Stimulated activated CD8-positive, alpha-beta memory T cell treated with anti-CD3 and anti-CD28 coated beads, Interleukin-2, amount 100 ng/mL, for 48 hours (primary cell): ENCODE measurements around the gene PPM1M.

Experiments used
- DNase-seq, 2 donors: peaks; one replicate each; pipeline ENCODE4 v3.0.0-alpha.2; 2020; ENCODE audit warnings: low read depth in 2 of 2

The PPM1M gene

GRCh38 chr3:52295671-52296208 is 50.2 kb downstream of the PPM1M start:
- DNase-seq = no peak

GRCh38 chr3:52297242-52298148 is 51.9 kb downstream of the PPM1M start:
- no peak for DNase-seq

DNA sequence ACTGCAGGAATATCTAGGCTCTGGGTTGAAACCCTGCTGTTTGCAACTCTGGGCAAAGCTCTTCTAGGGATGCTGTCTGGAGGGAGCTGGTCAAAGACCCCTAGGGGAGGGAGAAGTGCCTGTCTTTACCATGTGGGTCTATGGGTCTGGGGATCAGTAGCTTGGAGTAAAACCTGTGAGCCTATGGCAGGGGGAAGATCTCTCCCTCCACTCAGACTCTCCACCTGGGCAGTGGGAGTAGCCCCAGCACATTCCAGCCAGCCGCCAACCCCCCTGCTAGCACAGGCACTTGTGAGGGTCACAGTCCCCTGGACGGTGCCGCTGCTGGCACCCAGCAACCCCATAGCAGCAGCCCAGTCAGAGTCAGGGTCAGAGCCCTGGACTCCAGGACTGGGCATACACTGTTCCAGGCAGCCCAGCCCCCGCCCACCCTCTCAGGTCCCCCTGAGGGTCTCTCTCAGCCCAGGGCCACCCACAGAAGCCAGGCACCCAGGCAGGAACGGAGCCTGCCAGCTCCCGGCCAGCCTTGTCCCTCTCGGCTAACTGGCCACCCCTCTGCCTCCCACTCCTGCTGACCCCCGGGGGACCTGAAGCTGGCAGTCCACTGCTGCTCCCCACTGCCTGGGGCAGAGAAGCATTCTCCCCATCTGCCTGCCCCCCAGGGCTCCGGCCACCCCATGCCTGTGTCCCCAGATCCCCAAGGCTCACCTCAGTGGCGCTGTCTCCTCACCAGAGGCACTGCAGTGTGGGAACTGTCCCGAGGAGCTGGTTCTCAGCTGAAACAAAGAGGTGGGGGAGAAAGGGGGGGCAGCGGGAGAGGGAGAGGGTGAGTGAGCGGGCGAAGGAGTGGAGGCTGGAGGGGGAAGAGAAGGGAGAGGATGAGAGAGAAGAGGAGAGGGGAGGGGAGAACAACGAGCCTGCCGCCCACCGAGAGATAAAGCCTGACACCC is 52.9 kb downstream of the PPM1M start:
- no peak for DNase-seq

- no peak for DNase-seq
Measured at GRCh38 chr3:52299247-52299878, 53.8 kb downstream of the PPM1M start.
